ENCODE results near the gene EIF3M.
"Not testable (repeated sequence)": the region's sequence is repeated elsewhere in the genome, so short reads cannot be mapped to it uniquely, and the experiment has no call there.

The EIF3M gene

DNA sequence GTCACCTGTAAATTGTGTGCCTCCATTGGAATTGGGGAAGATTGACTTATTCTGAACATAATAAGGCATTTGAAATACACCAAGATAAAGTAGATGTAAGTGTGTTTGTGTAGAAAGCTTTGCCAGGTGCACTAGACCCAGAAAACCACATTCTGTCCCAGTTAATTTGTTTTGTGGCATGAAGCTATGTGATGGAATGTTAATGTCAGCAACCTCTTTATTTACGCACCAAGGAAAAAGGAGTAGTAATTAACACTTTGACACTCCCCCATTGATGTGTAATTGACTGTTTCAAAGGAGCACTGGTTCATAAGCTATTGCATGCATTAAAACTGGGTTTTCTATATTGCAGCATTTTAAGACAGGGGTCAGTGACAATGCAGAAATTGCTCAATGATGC lies 14.3 kb downstream of the EIF3M start:
- Histone ChIP-seq H3K9me3 (ENCODE audit: control insufficient read depth, low read length) (no peaks in the 10 kb centered on the region), H3K4me3 (ENCODE audit: low read length) (no peak overlapping the region), H3K36me3 (ENCODE audit: control insufficient read depth, insufficient read depth, low read length, severe bottlenecking) (peaks cover 97% of the 10 kb centered on the region), H3K27me3 (replicated peaks; ENCODE audit: control insufficient read depth, insufficient read depth, low read length) (no peaks in the 10 kb centered on the region), H3K9ac (ENCODE audit: low read length) (no peak overlapping the region), H3K4me1 (ENCODE audit: control insufficient read depth, insufficient read depth, low read length) (peaks cover 8% of the 10 kb centered on the region)
- DNase-seq (ENCODE audit: low read depth) = no peak

DNA sequence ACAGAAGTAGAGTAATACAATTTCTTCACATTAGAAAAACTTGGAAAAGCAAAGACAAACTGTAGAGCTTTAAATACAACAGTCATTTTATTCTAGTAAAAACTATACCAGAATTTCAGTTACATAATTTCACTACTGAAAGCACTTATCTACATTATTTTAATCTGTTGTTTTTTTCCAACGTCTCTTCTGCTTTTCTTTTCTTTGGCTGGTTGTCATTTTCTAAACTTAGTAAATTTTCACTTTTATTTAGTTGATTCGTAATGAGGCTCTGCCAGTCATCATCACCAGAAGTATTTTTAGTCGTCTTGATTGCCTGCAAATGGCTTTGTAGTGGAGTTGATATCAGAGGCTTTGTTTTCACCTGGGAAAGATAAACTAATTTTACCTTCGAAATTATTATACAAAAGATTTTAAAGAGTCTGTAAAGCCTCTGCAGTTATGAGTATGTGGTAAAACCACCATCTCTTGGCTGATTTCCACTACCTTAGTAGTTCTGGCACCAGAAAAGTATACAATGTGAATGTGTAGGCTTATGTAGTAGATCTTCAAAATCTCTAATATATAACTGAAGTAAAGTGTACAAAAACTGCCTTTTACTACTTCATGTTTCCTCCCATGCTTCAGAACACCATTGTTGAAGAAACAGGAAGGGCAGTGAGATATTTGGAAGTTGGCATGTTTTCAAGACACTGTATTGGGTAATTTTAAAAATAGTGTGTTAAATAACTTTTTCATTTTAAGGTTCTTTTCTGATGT lies 19.2 kb downstream of the EIF3M start:
- DNase-seq (ENCODE audit: low read depth) = no peak
- Histone ChIP-seq H3K4me3 (ENCODE audit: low read length) (no peak overlapping the region), H3K36me3 (ENCODE audit: control insufficient read depth, insufficient read depth, low read length, severe bottlenecking) (peaks cover 80% of the 10 kb centered on the region), H3K9ac (ENCODE audit: low read length) (no peak overlapping the region), H3K9me3 (ENCODE audit: control insufficient read depth, low read length) (no peaks in the 10 kb centered on the region), H3K27me3 (replicated peaks; ENCODE audit: control insufficient read depth, insufficient read depth, low read length) (no peaks in the 10 kb centered on the region), H3K4me1 (ENCODE audit: control insufficient read depth, insufficient read depth, low read length) (peaks cover 12% of the 10 kb centered on the region)

DNA sequence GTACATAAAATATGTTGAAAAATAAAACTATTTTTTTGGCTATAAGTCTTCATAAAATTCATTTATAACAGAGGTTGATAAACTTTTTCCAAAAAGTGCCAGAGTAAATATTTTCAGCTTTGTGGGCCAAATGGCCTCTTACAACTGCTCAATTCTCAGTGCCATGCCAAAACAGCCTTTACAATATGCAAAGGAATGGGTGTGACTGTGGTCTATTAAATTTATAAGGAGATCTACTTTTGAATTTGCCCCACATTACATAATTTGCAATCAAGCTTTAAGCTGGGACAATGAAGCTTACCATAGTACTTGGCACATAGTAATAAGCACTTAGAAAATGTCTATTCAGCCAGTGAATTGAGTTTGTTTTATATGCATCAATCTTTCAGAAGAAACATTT lies 22.6 kb downstream of the EIF3M start:
- no peak for DNase-seq (ENCODE audit: low read depth)
- H3K36me3 ChIP-seq (ENCODE audit: control insufficient read depth, insufficient read depth, low read length, severe bottlenecking) = peaks cover 50% of the 10 kb centered on the region
- peaks cover 15% of the 10 kb centered on the region for H3K4me1 ChIP-seq (ENCODE audit: control insufficient read depth, insufficient read depth, low read length)
- H3K9ac ChIP-seq (ENCODE audit: low read length) = no peak overlapping the region
- H3K9me3 ChIP-seq (ENCODE audit: control insufficient read depth, low read length) = no peaks in the 10 kb centered on the region
- H3K27me3 ChIP-seq (replicated peaks; ENCODE audit: control insufficient read depth, insufficient read depth, low read length) = no peaks in the 10 kb centered on the region
- no peak overlapping the region for H3K4me3 ChIP-seq (ENCODE audit: low read length)

DNA sequence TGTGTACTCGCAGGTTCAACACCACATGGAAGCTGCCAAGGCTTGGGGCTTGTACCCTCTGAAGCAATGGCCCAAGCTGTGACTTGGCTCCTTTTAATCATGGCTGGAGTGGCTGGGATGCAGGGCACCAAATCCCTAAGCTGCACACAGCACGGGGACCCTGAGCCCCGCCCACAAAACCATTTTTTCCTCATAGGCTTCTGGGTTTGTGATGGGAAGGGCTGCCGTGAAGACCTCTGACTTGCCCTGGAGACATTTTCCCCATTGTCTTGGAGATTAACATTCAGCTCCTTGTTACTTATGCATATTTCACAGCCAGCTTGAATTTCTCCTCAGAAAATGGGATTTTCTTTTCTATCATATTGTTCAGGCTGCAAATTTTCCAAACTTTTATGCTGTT lies 25.2 kb downstream of the EIF3M start:
- not testable (repeated sequence) for H3K4me3 ChIP-seq (ENCODE audit: low read length); H3K4me1 ChIP-seq (ENCODE audit: control insufficient read depth, insufficient read depth, low read length); H3K9ac ChIP-seq (ENCODE audit: low read length); H3K9me3 ChIP-seq (ENCODE audit: control insufficient read depth, low read length); H3K27me3 ChIP-seq (replicated peaks; ENCODE audit: control insufficient read depth, insufficient read depth, low read length); DNase-seq (ENCODE audit: low read depth)
- H3K36me3 ChIP-seq (ENCODE audit: control insufficient read depth, insufficient read depth, low read length, severe bottlenecking) = peaks cover 24% of the 10 kb centered on the region

DNA sequence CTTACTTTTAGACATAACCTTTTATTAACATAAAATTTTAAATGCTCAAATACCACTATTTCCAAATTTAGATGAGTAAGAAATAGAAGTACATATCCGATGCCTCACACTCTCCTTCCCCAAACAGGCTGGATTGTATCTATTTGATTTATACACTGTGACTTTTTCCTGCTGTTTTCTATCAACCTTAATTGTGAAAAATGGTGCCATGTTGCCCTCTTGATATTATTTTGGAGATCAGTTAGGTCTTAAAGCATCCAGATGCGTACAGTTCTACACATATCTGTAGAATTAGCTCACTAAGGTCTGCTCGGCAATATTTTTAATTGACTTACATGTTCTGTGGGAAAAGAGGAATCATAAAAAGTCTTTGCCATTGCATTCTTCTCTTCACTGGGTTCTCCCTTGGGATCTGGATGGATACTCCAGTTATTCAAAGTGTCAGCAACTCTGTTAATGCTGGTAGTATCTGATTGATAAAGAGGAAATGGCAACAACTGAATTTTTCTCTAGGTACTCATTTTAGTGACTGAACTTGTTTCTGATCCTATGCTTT lies 27.2 kb downstream of the EIF3M start:
- Histone ChIP-seq H3K4me3 (ENCODE audit: low read length) (no peak overlapping the region), H3K9me3 (ENCODE audit: control insufficient read depth, low read length) (no peaks in the 10 kb centered on the region), H3K9ac (ENCODE audit: low read length) (no peak overlapping the region), H3K27me3 (replicated peaks; ENCODE audit: control insufficient read depth, insufficient read depth, low read length) (no peaks in the 10 kb centered on the region), H3K36me3 (ENCODE audit: control insufficient read depth, insufficient read depth, low read length, severe bottlenecking) (peaks cover 9% of the 10 kb centered on the region), H3K4me1 (ENCODE audit: control insufficient read depth, insufficient read depth, low read length) (peaks cover 6% of the 10 kb centered on the region)
- no peak for DNase-seq (ENCODE audit: low read depth)

DNA sequence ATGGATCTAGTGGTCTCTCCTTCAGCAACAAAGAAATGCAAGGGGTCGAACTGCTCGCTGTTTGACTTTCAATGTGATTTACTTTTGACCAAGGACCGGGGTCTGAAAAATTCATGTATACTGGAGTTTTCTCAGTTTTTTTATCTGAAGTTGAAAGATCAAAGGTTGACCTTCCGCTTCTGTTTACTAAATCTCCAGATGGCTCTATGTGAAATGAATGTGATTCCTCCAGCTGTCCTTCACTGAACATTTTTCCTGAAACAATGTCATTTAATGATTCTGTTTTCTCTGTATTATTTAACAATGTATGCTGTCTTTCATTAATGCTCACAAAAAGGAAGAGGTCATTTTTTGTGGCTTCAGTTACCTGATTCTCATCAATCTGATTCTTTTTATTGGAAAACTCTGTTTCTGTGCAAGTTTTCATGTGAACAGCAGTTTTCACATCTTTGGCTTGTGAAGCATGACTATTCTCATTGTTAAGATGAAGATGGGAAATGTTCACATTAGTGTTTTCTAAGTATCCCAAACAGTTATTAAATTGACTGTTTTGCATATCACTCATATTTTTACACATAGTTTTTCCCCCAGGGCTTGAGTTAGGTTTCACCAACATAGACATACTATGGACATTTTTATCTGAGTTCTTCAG lies 30.0 kb downstream of the EIF3M start:
- Histone ChIP-seq H3K9me3 (ENCODE audit: control insufficient read depth, low read length) (no peaks in the 10 kb centered on the region), H3K27me3 (replicated peaks; ENCODE audit: control insufficient read depth, insufficient read depth, low read length) (no peaks in the 10 kb centered on the region), H3K9ac (ENCODE audit: low read length) (no peak overlapping the region), H3K4me3 (ENCODE audit: low read length) (no peak overlapping the region), H3K4me1 (ENCODE audit: control insufficient read depth, insufficient read depth, low read length) (peaks cover 6% of the 10 kb centered on the region), H3K36me3 (ENCODE audit: control insufficient read depth, insufficient read depth, low read length, severe bottlenecking) (no peaks in the 10 kb centered on the region)
- no peak for DNase-seq (ENCODE audit: low read depth)

DNA sequence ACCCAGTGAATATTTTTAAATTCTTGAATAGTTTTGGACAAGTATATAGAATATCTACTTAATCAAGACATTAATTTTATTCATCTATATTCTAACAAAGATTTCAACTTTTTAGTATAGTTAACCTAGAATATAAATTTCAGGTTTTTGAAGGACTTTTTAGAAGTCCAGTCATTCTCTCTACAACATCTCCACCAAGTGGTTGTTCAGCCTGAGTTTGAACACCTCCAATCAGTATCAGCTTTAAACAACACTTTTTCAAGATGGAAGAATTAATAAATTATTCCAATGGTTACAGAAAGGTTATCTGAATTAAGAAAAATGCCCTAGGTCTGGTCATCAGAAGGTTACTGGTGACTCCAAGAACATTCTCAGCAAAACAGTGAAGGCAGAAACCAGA lies 31.8 kb downstream of the EIF3M start:
- H3K4me3 ChIP-seq (ENCODE audit: low read length) = no peak overlapping the region
- no peak overlapping the region for H3K9ac ChIP-seq (ENCODE audit: low read length)
- H3K36me3 ChIP-seq (ENCODE audit: control insufficient read depth, insufficient read depth, low read length, severe bottlenecking) = no peaks in the 10 kb centered on the region
- no peaks in the 10 kb centered on the region for H3K9me3 ChIP-seq (ENCODE audit: control insufficient read depth, low read length)
- no peaks in the 10 kb centered on the region for H3K27me3 ChIP-seq (replicated peaks; ENCODE audit: control insufficient read depth, insufficient read depth, low read length)
- no peak for DNase-seq (ENCODE audit: low read depth)
- peaks cover 6% of the 10 kb centered on the region for H3K4me1 ChIP-seq (ENCODE audit: control insufficient read depth, insufficient read depth, low read length)

DNA sequence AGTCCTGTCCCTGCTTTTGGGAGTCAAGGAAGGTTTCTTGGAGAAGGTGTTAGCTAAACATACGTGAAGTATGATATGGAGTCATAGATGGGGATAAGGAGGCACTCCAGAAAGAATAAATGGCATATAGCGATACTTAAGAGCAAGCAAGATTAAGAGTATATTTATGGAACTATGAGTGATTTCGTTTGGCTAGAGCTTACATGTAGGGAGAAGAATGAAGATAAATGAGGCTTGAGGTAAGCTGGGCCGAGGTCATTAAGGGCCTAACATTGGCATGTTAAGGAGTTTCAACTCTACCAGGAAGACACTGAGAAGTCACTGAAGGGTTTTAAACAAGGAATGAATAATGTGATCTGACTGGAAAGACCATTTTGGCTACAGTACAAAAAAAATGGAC lies 33.3 kb downstream of the EIF3M start:
- H3K9ac ChIP-seq (ENCODE audit: low read length) = no peak overlapping the region
- no peaks in the 10 kb centered on the region for H3K9me3 ChIP-seq (ENCODE audit: control insufficient read depth, low read length)
- no peak overlapping the region for H3K4me3 ChIP-seq (ENCODE audit: low read length)
- no peaks in the 10 kb centered on the region for H3K36me3 ChIP-seq (ENCODE audit: control insufficient read depth, insufficient read depth, low read length, severe bottlenecking)
- H3K27me3 ChIP-seq (replicated peaks; ENCODE audit: control insufficient read depth, insufficient read depth, low read length) = no peaks in the 10 kb centered on the region
- DNase-seq (ENCODE audit: low read depth) = no peak
- H3K4me1 ChIP-seq (ENCODE audit: control insufficient read depth, insufficient read depth, low read length) = no peaks in the 10 kb centered on the region

DNA sequence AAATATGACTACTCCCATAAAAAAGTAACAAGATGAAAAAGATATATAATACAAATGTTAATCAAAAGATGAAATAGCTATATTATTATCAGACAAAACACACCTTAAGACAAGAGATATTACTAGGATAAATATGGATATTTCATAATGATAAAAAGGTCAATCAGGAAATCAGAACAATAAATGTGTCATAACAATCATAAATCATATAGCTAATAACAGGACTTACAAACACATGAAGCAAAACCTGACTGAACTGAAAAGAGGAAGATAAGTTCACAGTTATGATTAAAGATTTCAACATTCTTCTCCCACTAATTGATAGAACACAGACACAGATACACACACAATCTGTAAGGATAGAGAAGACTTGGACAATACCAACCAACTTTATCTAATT lies 47.2 kb downstream of the EIF3M start:
- Histone ChIP-seq H3K9ac (ENCODE audit: low read length) (no peak overlapping the region), H3K4me1 (ENCODE audit: control insufficient read depth, insufficient read depth, low read length) (no peaks in the 10 kb centered on the region), H3K36me3 (ENCODE audit: control insufficient read depth, insufficient read depth, low read length, severe bottlenecking) (no peaks in the 10 kb centered on the region), H3K4me3 (ENCODE audit: low read length) (no peak overlapping the region), H3K9me3 (ENCODE audit: control insufficient read depth, low read length) (no peaks in the 10 kb centered on the region), H3K27me3 (replicated peaks; ENCODE audit: control insufficient read depth, insufficient read depth, low read length) (no peaks in the 10 kb centered on the region)
- DNase-seq (ENCODE audit: low read depth) = no peak

DNA sequence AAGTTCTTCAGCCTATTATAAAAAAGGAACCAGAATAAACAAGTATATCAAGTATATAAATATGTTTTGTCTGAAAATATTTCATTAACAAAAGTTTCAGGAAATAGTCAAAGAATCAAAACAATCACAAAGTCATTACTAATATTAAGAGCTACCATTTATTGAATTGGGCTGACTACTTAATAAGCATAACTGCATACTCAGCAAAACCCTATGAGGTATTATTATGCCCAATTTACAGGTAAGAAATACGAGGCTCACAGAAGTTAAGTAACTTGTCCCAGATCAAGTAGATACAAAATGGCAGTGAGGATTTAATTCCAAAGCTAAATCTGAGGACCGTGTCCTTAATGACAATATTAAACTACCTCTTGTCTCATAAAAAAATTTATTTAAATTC lies 52.2 kb downstream of the EIF3M start:
- no peaks in the 10 kb centered on the region for H3K27me3 ChIP-seq (replicated peaks; ENCODE audit: control insufficient read depth, insufficient read depth, low read length)
- no peak overlapping the region for H3K9ac ChIP-seq (ENCODE audit: low read length)
- H3K4me1 ChIP-seq (ENCODE audit: control insufficient read depth, insufficient read depth, low read length) = no peaks in the 10 kb centered on the region
- no peaks in the 10 kb centered on the region for H3K9me3 ChIP-seq (ENCODE audit: control insufficient read depth, low read length)
- H3K36me3 ChIP-seq (ENCODE audit: control insufficient read depth, insufficient read depth, low read length, severe bottlenecking) = no peaks in the 10 kb centered on the region
- no peak for DNase-seq (ENCODE audit: low read depth)
- H3K4me3 ChIP-seq (ENCODE audit: low read length) = no peak overlapping the region

DNA sequence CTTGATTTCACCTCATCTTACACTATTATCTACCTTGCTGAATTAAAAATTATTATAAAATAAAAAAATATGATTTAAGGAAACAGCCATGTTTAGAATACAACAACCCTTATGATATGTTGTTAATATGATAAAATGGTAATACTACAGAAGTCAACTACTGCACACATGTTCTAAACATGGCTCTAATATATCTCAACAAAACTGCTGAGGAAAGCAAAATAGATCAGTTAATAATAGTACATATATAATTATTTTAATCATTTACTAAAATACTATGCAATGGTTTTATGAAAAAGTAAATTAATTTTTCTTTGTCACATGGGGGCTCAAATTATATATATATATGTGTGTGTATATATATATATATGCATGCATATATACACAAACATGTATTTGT lies 57.7 kb downstream of the EIF3M start:
- Histone ChIP-seq H3K4me3 (ENCODE audit: low read length) (no peak overlapping the region), H3K4me1 (ENCODE audit: control insufficient read depth, insufficient read depth, low read length) (no peaks in the 10 kb centered on the region), H3K9me3 (ENCODE audit: control insufficient read depth, low read length) (no peaks in the 10 kb centered on the region), H3K9ac (ENCODE audit: low read length) (no peak overlapping the region), H3K27me3 (replicated peaks; ENCODE audit: control insufficient read depth, insufficient read depth, low read length) (no peaks in the 10 kb centered on the region), H3K36me3 (ENCODE audit: control insufficient read depth, insufficient read depth, low read length, severe bottlenecking) (no peaks in the 10 kb centered on the region)
- no peak for DNase-seq (ENCODE audit: low read depth)
